GM18520 (cell line): ENCODE measurements around the gene TTC5.
A peak's percentile ranks its signal among the peaks of the same experiment; 100 is the strongest.
"Not testable (repeated sequence)": the region's sequence is repeated elsewhere in the genome, so short reads cannot be mapped to it uniquely, and the experiment has no call there.

ENCODE experiments used
- ATAC-seq: cut with Tn5 transposase; IDR thresholded peaks from one replicate; pipeline ENCODE4 v1.9.1; 2021; ENCODE audit not compliant: unreplicated experiment

Gene TTC5, protein sequence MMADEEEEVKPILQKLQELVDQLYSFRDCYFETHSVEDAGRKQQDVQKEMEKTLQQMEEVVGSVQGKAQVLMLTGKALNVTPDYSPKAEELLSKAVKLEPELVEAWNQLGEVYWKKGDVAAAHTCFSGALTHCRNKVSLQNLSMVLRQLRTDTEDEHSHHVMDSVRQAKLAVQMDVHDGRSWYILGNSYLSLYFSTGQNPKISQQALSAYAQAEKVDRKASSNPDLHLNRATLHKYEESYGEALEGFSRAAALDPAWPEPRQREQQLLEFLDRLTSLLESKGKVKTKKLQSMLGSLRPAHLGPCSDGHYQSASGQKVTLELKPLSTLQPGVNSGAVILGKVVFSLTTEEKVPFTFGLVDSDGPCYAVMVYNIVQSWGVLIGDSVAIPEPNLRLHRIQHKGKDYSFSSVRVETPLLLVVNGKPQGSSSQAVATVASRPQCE

GRCh38 chr14:20305265-20306078, at the start of gene TTC5:
TTC5 (minus strand) TSS chr14:20305951; CDS start chr14:20305937, 14 bp downstream.
- peak; percentile 84 for ATAC-seq

- ATAC-seq: no peak
Observed at GRCh38 chr14:20350860-20351259, 45.1 kb upstream of the TTC5 start.

DNA sequence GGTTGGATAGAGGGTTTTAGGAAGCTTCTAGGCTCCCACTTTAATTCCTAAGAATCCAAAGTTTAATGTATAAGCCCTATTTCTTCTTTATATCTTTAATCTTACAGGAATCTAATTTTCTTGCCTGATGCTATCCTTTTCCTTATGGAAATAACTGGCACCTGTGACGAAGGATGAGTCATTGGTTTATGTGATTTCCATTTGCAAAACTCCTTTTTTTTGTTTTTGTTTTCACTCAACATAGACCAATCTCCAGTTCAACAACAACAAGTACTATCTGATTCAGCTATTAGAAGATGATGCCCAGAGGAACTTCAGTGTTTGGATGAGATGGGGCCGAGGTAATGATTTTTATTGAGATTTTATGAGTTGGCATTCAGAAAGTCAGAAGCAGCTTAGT, 44.5 kb upstream of the TTC5 start:
- ATAC-seq: no peak

DNA sequence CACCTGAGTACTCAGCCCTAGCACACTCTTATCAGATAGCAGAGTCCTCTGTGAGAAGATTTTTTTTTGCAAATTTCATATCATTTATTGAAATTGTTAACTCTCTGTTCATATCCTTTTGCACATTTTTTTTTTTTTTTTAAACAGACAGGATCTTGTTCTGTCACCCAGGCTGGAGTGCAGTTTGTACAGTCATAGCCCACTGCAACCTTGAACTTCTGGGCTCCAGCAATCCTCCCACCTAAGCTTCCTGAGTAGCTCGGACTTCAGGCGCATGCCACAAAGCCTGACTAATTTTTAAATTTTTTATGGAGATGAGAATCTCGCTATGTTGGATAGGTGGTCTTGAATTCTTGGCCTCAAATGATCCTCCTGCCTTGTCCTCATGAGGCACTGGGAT, 42.0 kb upstream of the TTC5 start:
- ATAC-seq: no peak

GRCh38 chr14:20346713-20347112, 41.0 kb upstream of the TTC5 start:
- no peak for ATAC-seq

DNA sequence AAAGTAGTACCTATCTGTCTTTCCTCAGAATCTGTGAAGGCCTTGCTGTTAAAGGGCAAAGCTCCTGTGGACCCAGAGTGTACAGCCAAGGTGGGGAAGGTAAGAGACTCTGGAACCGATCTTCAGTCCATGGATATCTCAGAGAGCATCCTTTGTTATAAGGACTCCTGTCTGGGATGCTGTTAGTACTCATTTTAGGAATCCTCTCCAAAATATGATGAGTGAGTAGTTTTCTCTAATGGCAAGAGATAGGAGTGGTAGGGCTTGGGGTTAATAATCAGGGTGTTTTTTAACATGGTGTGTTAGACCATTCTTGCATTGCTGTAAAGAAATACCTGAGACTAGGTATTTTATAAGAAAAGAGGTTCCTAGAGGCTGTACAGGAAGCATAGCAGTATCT, 39.6 kb upstream of the TTC5 start:
- ATAC-seq: no peak

GRCh38 chr14:20343862-20344220, 38.1 kb upstream of the TTC5 start:
- ATAC-seq: no peak

DNA sequence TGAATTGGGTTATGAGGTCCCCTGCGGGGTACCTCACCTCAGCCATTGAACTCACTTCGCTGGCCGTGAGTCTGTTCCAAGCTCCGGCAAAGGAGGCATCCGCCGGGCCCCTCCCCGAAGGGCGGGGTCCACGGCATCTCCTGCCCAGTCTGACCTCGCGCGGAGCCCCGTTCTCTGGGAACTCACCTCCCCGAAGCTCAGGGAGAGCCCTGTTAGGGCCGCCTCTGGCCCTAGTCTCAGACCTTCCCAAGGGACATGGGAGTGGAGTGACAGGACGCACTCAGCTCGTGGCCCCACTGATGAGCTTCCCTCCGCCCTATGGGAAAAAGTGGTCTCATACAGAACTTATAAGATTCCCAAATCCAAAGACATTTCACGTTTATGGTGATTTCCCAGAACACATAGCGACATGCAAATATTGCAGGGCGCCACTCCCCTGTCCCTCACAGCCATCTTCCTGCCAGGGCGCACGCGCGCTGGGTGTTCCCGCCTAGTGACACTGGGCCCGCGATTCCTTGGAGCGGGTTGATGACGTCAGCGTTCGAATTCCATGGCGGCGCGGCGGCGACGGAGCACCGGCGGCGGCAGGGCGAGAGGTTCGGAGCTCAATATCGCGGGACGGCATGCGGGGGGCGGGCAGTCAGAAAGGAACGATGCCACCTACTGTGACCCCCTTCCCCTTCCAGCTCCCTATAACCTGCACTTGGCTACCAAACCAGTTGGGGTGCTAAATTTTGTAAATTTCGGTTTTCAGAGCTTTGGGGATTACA, 37.5 kb upstream of the TTC5 start, which contains the start of gene PARP2:
Gene PARP2, plus strand, starts transcription at position 544 of the 770 bp plus-strand sequence. Its CDS starts 7 bp downstream, at position 551.
- peak; percentile 91 for ATAC-seq

DNA sequence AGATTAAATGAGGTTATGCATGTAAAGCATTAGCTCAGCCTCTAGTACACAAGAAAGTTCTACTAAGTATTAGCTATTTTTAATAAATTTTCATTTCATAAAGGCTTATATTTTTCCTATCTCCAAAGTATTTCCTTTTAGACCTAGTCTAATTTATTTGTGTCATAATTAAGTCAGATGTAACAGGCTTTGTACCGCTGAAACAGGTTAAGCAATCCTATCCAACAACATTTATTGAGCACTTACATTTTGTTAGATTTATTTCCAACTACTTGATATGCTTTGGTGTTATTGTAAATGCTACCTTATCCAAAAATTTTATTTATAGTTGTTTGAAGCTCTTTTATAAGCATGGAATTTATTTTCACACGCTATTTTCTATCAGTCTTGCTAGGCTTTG, 35.9 kb upstream of the TTC5 start:
- no peak for ATAC-seq

- ATAC-seq: not testable (repeated sequence)
Observed at GRCh38 chr14:20341032-20341431, 35.3 kb upstream of the TTC5 start.

GRCh38 chr14:20334017-20334416, 28.3 kb upstream of the TTC5 start:
- ATAC-seq: no peak

DNA sequence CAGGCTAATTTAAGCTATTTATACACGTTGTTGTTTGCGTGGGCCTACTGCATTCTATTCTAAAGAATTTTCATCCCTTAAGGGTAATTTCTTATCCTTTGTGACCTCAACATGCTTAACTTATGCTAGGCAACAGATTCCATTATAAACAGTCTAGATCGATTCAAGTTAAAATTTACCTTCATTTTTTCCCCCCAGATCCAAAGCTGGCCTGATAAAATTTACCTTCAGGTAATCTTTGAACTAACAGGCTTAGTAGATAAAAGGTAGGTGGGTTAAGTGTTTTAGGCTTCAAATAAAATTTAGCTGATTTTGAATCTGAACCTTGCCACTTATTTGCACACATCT, 27.7 kb upstream of the TTC5 start:
- ATAC-seq: no peak

DNA sequence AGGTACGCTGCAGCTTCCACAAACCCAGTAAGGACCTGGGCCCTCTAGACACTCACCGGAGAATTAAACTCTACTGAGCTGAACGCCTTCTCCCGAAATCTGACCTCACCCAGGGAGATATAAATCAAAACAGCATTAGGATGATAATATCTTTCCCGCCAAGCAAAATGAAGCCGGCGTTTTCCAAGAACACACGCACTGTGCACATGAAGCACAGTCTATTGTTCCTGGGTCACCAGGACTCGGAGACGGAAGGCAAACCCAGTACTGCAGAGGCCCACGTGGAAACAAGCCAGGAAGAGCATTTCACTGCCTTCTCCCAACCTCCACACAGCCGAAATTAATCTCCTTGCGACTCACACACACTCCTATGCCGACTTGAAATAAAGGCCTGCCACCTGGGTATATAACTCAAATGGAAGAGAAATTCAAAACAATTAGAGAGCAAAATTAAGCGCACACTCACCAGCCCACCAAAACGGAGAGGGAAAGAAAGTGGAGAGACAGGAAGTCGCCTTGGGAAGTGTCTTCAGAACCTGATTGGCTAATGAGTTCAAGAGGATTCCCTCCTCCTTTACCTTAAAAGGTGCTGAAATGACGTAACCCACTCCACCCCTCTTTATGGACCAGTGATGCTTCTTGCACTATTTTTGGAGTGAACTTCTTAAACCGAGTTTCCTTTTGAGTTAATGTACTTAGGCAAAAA, 27.2 kb upstream of the TTC5 start, which contains the start of gene CCNB1IP1:
Gene CCNB1IP1, minus strand, starts transcription at position 492 of the 706 bp plus-strand sequence. CDS start 16,756 bp downstream, outside the sequence.
- ATAC-seq: peak; percentile 97

- ATAC-seq: no peak
Observed at GRCh38 chr14:20332431-20332787, 26.7 kb upstream of the TTC5 start.

DNA sequence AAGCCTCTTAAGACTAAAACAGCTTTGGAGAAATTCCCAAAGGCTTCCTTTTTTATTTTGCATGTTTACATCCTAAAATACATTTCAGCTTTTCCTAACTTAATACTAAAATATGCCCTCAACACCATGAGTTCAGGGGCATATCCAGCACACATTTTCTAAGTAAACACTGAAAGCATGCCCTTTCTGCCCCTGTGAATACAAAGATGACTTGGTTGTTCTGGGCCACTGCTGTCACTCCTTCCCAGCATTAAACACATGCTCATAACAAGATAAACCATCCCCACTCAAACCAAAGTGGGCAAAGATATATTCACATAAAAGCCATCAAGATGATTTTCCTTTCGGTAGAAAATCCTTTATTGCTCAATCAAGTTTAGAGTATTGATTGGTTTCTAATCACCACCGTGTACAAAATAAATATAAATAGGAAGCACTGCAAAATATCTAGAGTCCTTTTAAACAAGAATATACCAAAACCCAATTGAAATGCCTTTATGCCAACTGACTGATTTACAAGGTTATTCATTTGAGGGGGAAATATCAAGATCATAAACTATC, 25.4 kb upstream of the TTC5 start:
- no peak for ATAC-seq

- no peak for ATAC-seq
Observed at GRCh38 chr14:20329355-20329754, 23.6 kb upstream of the TTC5 start.

DNA sequence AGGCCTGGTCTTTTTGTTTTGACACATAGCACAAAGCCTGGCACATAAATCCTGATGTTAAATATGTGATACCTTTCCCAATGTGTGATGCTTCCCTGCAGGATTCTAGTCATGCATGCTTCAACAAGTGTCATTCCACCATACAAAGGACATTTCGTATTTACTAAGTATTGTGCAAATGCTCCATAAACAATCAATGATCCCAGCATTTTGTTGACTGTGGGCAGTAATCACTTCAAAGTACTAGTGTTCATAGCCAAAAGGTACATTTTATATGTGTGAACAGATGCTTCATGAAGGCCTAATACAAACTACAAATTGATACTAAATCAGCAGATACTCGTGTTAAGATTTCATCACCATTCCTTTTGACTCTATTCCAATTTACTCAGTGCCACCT, 23.0 kb upstream of the TTC5 start:
- no peak for ATAC-seq

DNA sequence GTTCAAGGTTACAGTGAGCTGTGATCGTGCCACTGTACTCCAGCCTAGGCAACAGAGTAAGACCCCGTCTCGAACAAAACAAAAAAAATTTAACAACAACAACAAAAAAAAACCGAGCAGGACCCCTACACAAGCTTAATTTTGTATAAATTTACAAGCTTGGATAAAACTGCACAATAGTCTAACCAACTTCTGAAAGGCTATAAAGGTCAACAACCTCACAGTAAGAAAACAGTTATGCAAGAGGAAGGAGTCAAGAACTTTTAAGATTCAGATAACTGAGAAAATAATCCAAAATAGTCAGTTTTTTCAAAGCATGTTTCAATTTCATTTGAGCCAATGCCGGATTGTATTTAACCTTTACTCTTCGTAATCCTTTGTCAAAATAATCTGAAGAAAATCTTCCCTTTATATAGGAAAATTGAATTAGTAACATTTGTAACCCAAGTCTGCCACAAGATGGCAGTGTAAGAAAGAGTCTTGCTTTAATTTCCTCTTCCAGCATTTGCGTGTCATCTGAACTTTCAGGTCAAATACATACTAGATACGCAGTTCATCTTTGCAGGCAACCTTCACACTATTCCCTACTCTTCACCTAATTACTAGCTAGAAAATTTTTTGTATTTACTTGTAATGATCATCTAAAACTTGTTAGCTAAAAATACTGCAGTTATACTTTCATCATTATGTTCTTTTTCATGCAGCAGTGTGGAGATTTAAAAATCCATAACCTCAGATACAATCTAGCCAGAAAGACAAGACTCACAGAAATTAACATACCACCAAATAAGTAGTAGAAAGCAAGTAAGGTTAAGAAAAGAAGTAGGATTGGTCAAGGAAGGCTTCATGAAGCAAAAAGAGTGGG, 21.5 kb upstream of the TTC5 start:
- ATAC-seq: peak; percentile 42

DNA sequence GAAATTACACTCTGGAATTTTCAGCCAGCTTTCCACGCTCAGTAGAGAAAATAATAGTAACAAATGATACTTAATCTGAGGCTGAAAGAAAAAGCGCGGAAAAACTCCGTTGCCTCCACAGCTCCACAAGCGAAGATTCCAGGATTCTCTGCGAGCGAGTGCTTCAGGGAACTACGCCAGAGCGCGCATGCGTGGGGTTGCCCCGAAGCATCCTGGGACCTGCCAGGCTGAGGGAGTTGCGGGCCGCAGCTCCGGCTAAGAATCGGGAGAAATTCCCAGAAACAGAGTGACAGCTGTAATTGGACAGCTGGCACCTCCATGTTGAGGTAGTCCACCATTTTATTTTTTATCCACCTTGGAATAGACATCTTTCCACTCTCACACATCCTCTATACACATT, 12.0 kb upstream of the TTC5 start:
- ATAC-seq: no peak
